GM21390 (cell line): ENCODE results near the gene POGLUT2.
A peak's percentile ranks its signal among the peaks of the same experiment; 100 is the strongest.

Experiments used
- ATAC-seq: cut with Tn5 transposase; IDR thresholded peaks from one replicate; pipeline ENCODE4 v1.9.1; 2021; ENCODE audit not compliant: unreplicated experiment

POGLUT2 gene

DNA sequence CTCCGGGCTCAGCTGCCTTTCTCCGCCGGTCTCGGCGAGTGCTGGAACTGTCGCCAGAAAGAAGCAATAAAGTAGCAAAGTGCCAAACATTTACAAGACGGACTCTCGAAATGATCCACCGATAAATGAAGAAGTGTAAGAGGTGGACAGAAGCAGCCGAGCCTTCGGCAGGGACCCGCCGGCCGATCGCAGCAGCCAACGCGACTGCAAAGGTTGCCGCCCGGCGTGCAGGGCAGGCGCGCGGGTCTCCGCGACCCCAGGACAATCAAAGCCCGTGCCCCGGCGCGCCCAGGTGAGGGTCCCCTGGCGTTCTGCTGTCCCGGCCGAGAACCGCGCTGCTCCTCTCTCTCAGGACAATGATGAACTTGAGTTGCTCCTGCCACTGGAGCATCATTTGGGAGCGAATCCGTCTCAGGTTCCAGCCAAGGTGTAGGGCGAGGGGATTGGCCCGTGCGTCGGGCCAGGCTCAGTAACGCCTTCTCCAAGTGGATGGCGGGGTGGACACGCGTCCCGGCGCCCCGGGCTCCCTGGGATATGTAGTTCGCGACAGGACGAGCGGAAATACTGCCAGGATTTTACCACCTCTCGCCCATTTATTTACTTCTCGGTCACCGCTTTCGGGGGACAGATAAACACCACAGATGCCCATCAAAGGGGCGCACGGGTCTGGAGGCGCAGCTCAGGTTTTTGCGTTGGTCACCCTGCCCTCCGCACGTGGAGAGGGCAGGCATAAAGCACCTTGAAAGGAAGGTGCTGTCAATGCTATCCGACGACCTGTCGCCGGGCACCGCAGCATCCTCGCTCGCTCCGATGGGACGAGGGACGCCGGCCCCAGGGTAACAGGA is at the start of gene POGLUT2, which contains the start of gene BIVM:
TSS of gene POGLUT2 (minus strand) at position 396 of the 845 bp plus-strand sequence. CDS start at position 90, 306 bp downstream.
TSS of gene BIVM (plus strand) at position 539 of the 845 bp plus-strand sequence. CDS start 8,149 bp downstream, outside the sequence.
- peak; percentile 80 for ATAC-seq

DNA sequence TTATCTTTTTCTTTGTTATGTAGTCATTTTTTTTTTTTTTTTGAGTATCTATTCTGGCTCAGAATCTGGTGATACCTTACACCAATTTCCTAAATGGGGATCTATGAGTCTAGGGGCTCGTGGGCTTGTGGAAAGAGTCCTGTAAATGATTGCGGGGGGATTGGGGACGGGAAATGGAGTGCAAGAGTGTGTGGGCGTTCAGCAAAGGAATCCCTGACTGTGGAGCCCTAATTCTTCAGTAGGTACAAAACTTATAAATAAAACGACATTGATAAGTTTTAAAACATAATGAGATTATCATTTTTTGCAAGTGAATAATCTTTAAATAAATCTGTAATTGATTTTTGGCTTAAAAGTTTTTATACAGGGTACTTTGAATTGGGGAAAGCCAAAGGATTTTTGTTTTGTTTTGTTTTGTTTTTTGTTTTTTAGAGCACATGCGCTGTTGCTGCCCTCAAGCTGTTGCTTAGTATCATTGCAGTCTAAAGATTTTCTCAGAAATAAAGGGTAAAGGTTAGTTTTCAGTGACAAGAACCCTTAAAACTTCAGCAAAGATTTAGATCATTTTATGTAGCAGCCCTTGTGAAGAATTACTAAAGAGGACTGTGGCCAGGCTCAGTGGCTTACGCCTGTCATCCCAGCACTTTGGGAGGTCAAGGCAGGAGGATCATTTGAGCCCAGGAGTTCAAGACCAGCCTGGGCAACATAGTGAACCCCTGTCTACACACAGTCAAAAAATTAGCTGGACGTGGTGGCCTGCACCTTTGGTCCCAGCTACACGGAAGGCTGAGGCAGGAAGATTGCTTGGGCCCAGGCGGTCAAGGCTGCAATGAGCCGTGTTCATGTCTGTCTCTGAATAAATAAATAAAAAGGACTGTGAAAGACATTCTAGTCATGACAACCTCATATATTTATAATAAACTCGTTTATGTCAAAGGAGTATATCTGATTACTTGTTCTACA is 48.8 kb upstream of the POGLUT2 start:
- ATAC-seq, result peak; percentile 15

DNA sequence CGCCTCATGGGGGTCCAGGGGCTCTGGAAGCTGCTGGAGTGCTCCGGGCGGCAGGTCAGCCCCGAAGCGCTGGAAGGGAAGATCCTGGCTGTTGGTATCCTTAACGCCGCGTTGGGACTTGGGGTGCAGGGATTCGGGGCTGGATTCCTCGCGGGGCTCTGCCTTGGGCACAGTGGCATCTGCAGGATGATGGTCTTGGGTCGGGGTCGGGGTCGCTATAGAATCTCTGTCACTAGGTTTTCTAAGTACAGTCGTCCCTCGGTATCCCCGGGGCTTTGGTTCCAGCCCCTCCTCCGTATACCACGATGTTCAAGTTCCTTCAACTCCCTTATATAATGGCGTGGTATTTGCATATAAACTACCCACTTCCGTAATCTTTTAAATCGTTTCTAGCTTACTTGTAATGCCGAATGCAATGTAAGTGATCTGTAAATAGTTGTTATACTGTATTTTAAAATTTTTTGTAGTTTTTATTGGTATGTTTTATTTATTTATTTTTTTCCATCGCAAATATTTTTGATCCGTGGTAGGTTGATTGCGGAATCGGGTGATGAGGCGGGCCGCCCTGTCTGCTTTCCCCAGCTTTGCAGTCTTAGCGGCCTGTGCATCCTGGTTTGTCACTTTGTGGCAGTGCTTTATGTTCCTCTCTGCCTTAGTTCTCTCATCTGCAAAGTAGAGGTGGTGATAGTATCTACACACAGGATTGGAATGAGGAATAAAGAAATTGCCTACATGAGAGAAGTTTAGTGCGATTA is 47.7 kb upstream of the POGLUT2 start:
- peak; percentile 38 for ATAC-seq

DNA sequence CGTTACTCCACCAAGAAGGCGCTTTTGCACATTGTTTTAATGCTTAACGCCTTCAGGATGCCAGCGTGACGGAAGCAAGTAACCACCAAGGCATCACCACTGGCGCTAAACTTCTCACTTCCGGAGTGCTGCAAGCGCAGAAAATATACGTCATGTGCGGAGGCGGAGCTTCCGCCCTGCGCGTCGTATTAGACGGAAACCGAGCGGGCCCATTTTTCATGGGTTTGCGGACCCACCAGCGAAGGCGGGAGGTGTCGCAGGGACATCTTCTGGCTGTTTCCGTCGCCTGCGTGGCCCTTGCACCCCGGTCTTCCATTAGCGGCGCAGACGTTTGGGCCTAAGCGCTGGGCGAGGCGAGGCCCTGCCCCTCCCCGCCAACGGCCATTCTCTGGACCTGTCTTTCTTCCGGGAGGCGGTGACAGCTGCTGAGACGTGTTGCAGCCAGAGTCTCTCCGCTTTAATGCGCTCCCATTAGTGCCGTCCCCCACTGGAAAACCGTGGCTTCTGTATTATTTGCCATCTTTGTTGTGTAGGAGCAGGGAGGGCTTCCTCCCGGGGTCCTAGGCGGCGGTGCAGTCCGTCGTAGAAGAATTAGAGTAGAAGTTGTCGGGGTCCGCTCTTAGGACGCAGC is 47.0 kb upstream of the POGLUT2 start, which contains the start of gene ERCC5:
TSS of gene ERCC5 (plus strand) at position 403 of the 631 bp plus-strand sequence. CDS start 235 bp downstream, outside the sequence.
- ATAC-seq, result peak; percentile 86

DNA sequence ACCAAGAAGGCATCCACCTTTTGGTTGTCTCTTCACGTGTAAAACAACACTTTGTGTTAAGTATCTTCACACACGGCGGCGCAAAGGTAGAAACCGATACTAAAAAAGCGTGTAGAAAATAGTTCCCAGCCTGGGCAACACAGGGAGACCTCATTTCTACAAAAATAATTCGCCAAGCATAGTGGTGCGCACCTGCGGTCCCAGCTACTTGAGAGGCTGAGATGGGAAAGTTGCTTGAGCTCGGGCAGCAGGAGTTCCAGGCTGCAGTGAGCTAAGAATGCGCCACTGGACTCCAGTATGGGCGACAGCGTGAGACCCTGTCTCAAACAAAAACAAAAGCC is 46.5 kb upstream of the POGLUT2 start:
- peak; percentile 18 for ATAC-seq

DNA sequence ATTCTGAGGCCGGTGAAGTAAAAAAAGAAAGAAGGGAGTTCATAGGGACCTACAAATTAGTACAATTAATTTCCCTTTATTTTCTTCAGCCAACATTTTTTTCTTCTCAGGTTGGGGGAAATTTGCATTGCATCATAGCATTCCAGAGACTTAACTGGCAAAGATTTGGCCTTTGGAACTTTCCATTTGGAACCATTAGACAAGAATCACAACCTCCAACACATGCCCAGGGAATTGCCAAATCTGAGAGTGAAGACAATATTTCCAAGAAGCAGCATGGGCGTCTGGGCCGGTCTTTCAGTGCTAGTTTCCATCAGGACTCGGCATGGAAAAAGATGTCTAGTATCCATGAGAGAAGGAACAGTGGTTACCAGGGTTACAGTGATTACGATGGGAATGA is 40.7 kb upstream of the POGLUT2 start:
- no peak for ATAC-seq

DNA sequence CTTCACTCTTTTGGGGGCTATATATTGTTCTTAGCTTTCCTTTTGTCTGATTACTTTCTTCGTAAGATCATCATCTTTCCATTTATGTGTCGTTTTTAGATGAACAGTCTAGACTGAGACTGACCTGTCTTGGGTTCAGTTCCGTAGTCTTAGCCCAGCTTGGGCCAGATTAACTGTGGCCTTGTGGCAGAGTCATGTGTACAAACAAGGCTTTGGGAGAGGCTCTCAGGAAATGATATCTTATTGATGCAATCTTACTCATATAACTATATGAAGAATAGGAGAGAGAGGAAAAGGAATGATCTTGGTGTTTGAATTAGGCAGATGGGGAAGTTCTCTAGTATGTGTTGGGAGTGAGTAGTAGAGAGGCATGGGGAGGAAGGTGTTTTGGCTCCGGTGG is 40.2 kb upstream of the POGLUT2 start:
- no peak for ATAC-seq

DNA sequence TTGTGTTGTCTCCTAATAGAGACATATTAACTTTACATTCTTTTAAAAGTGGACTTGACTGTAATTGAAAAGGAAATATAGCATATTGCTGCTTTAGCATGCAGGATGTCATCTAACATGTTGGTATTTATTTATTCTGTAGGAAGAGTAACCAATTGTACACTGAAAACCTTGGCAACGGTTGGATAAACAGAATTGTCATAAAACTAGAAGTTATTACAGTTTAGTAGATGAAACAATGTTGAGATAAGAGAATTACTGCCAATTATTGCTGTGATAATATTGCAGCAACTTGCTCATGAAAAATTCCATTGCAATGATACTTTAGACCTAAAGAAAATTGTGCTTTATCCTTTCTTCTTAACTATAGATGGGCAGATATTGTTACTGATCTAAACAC is 39.5 kb upstream of the POGLUT2 start:
- no peak for ATAC-seq

DNA sequence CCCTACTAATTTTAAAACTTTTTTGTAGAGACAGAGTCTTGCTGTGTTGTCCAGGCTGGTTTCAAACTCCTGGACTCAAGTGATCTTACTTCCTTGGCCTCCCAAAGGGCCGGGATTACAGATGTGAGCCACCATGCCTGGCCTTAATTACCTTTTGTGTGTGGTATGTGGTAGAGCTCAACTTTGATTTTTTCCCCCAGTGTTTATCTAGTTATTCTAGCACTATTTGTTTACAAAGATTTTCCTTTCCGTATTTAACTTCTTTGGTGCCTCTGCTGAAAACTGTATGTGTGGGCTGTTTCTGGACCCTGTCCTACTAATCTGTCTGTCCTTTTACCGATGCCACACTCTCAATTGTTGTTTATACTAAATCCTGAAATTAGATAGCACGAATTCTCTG is 37.7 kb upstream of the POGLUT2 start:
- ATAC-seq, result no peak

DNA sequence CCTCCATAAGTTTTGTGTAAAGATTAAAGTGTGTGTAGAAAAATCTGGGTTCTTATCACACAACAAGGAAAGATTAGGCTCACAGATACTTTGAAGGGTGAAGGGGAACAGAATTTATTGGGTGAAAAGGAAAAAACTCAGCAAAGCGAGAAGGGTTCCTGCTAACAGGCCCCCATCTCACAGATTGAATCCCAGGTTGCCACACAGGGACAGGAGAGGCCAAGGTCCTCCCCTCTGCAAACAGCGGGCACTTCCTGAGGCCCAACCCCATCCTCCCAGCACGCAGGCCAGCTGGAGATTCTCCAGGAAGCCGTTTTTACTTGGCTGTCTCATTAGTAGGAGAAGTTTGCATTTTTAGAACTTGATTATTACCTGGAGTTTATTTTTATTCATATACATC is 31.9 kb upstream of the POGLUT2 start:
- ATAC-seq, result no peak

DNA sequence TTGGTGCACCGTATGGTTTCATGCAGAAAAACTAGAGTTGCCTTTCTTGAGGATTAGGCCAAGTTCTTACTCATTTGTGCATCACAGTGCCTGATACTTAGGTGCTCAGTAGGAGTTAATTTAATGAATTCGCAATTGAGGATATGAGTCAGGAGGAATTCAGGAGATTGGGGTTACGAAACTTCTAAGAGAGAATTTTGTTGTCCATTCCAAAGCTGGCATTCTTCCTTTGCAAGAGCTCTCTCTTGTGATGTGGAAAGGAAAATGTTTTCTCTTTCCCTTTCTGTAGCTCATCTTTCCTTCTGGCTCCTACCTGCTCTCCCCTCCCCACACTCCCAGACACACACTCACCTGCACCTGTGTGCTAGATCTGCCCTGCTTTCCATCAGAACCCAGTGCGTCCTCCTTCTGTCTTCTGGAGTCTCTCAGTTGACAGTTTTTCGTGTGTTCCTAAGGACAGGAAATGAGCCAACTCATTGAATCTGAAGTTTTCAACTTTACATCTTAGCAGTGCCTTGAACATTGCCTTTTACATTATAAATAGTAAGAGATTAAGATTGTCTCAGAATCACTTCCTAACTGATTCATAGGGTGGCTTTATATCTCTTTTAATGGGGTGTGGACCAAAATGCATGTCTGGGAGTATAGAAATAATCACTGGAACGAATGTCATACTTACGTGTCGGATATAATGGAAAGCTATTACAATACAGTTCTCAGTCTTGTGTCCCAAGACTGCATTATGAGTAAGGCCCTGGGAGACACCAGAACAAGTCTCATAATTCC is 27.3 kb upstream of the POGLUT2 start:
- no peak for ATAC-seq

DNA sequence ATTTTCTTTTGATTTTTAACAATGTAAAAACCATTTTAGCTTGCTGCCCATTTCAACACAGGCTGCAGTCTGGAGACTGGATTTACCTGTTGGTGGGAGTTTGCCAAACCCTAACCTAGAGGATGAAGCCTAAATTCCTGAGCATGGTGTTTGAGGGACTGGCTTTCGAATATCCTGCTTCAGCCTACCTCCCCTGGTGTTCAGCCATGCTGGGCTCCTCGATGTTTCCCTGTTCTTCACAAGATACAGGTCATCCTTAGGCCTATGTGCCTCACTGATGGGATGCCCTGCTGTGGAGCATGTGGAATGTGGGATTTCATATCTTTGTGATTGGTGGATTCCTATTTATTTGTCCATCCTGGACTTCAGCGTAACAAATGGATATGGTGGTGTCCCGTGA is 26.6 kb upstream of the POGLUT2 start:
- ATAC-seq, result no peak

DNA sequence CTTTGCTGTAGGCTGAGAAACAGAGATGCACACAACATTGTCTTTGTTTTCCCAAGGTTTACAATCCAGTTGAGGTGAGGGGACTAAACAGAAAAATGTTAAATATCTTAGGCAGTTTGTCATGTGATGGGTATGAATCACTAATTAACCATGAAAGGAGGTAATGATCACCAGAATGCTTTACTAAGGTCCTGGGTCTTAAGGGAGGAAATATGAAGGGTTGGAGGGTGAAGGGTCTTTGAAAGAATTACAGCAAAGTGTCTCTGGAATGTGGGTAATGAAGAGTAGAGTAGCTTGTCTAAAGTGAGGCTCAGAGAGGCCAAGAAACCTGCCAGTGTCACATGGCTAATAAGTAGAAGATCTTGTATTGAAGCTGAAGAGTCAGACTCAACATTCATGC is 19.1 kb upstream of the POGLUT2 start:
- no peak for ATAC-seq

DNA sequence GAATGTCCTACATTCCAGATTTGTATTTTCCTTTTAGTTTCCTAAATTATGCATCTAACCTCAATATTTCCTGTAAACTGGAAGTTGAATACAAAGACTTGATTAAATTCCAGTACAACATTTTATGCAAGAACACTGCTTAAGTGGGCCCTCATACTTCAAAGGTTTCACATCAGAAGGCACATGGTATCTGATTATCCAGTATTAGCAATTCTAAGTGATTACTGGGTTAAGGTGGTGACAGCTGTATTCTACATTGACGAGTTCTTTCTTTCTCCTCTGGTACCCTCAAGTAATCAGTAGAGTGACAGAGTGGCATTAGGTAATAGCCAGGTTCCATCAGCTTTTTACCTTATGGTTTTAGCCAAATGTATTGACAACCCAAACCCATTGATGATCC is 18.5 kb upstream of the POGLUT2 start:
- ATAC-seq, result no peak

DNA sequence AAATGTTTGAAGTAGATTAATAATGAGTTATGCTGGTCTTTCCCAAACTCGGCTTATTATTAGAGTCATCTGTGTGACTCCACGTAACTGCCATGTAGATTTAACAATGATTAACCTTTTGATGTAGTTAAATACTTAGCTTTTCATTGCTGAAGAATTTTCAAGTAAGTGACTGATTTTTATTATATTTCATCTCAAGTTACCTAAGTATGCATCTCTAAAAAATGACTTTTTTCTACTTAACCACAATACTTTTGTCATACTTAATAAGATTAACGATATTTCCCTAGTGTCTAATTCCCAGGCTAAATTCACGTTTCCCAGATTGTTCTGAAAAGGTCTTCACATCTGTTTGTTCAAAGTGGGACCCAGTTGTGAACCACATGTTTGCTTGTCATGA is 17.9 kb upstream of the POGLUT2 start:
- ATAC-seq, result no peak

DNA sequence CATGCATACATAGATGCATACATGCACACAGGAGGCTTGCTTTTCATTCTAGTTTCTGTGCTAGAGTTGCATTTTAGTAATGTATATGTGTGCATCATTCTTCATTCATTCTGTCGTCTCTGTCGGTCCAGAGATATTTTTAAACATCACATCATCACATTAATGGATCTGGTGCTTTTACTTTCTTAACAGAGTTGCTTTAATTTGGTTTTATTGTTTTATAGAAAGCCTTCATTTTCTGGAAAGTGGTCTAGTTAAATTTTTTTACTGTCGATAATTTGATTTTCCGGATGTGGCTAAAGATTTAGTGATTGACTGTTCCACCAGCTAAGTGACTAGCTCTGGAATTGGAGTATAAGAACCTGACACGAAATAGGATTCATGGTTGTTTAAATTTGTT is 17.0 kb upstream of the POGLUT2 start:
- no peak for ATAC-seq

DNA sequence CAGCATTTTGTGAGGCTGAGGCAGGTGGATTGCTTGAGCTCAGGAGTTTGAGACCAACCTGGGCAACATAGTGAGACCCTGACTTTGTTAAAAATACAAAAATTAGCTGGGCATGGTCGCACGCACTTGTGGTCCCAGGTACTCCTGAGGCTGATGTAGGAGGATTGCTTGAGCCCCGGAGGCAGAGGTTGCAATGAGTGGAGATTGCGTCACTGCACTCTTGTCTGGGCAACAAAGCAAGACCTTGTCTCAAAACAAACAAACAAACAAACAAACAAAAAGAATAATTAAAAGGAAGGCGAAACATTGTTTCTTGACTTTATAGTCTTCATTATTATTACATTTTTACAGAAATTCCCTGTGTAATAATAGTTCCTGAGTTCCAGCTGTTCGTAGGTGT is 16.0 kb upstream of the POGLUT2 start:
- ATAC-seq, result no peak

DNA sequence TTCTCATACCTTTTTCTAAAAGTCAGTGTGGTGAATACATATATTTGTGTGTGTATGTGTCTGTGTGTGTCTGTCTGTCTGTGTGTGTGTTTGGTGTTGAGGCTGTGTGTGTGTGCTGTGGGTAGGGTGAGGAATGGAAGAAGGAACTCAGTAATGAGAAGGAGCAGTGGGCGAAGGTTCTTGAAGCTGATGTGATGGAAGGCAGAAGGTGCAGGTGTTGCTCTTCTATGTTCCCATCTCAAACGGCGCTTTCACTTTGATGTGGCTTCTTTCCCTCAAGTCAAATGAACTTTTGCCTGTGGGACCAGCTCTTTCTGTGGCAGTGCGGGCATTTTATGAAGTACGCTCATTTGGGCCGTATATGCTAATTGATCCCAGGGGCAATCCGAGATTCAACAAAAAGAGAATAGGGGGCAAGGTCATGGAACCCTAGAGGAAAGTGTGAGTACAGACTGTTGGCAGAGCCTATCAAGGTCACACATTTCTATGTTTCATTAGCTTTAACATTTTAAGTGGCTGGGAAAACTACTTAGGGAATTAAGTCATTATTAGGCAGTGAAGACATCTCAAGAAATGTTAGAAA is 15.3 kb upstream of the POGLUT2 start:
- ATAC-seq, result no peak

DNA sequence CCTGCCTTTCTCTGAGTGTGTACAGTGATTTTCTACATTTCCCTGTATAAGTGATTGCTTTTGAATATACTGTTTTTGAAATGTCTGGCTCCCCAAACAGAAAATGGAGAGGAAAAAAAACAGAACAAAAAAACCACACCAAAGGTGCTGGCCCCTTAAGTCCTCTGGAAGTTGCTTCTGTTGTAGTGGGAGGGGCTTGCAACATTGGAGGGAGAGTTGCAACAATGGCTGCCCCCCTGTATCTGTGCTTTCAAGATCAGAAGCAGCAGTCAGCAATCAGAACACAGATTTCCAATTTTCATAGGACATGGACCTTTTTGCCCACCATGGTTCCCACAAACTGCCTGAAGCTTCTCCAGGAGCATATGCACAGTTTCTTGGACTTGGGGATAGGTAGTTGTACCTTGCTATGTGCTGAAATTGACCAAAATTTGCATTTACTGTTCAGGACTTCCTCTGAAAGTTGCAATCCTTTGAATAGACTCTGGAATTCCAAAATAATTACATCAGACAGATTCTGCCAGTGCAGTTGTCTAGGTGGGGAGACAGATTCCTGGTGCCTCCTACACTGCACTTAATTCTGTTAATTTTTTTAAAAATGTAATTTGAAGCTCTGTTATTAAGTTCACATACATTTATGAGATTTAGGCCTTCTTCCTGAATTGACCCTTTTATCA is 14.0 kb upstream of the POGLUT2 start:
- ATAC-seq, result no peak
